Stimulated activated CD4-positive, alpha-beta T cell treated with anti-CD3 and anti-CD28 coated beads, Interleukin-4, amount 100 ng/mL, for 1 hour (primary cell): Measurements from ENCODE around the gene ERCC2.

Experiments used
- DNase-seq: peaks from one replicate; pipeline ENCODE4 v3.0.0-alpha.2; 2020

ERCC2 gene

GRCh38 chr19:45400192-45400591, 29.8 kb upstream of the ERCC2 start:
- no peak for DNase-seq

- no peak for DNase-seq
Observed at GRCh38 chr19:45395821-45396617, 25.6 kb upstream of the ERCC2 start.

GRCh38 chr19:45391871-45392665, 21.7 kb upstream of the ERCC2 start:
- DNase-seq: no peak

GRCh38 chr19:45391346-45391745, 21.0 kb upstream of the ERCC2 start:
- DNase-seq: no peak

- DNase-seq: no peak
Observed at GRCh38 chr19:45385392-45386221, 15.2 kb upstream of the ERCC2 start.

- DNase-seq: no peak
Observed at GRCh38 chr19:45382426-45382825, 12.1 kb upstream of the ERCC2 start.

- no peak for DNase-seq
Observed at GRCh38 chr19:45380107-45380506, 9.7 kb upstream of the ERCC2 start.

- DNase-seq: no peak
Observed at GRCh38 chr19:45376045-45376724, 5.8 kb upstream of the ERCC2 start.

GRCh38 chr19:45368737-45369340, 1.5 kb downstream of the ERCC2 start:
- no peak for DNase-seq

- no peak for DNase-seq
Observed at GRCh38 chr19:45368127-45368526, 2.2 kb downstream of the ERCC2 start.

GRCh38 chr19:45364696-45365095, 5.7 kb downstream of the ERCC2 start:
- DNase-seq: no peak

GRCh38 chr19:45363861-45364459, 6.4 kb downstream of the ERCC2 start:
- DNase-seq: no peak

- DNase-seq: no peak
Observed at GRCh38 chr19:45362291-45362690, 8.1 kb downstream of the ERCC2 start.

- no peak for DNase-seq
Observed at GRCh38 chr19:45361608-45362007, 8.8 kb downstream of the ERCC2 start.

- DNase-seq: no peak
Observed at GRCh38 chr19:45358213-45358792, 12.1 kb downstream of the ERCC2 start.

- DNase-seq: no peak
Observed at GRCh38 chr19:45357445-45357783, 13.0 kb downstream of the ERCC2 start.

- DNase-seq: no peak
Observed at GRCh38 chr19:45356760-45357444, 13.5 kb downstream of the ERCC2 start.

- no peak for DNase-seq
Observed at GRCh38 chr19:45355910-45356309, 14.5 kb downstream of the ERCC2 start.

GRCh38 chr19:45355402-45355801, 15.0 kb downstream of the ERCC2 start:
- DNase-seq: no peak

GRCh38 chr19:45354241-45354842, 16.0 kb downstream of the ERCC2 start:
- no peak for DNase-seq
